ENCODE data around the gene IGFBP5.

- TF ChIP-seq MAX (IDR thresholded peaks at IDR 0.05): no peak
- no peak for TF ChIP-seq CEBPB (IDR thresholded peaks at IDR 0.05; ENCODE audit: low read depth)
- TF ChIP-seq POLR2AphosphoS5 (IDR thresholded peaks at IDR 0.05; ENCODE audit: low read depth, low read length): no peak
- TF ChIP-seq CTCF (IDR thresholded peaks at IDR 0.05 in 2 of 3, conservative IDR thresholded peaks at IDR 0.05 in 1 of 3; ENCODE audit: borderline replicate concordance in 1 of 3, insufficient read depth in 1 of 3, low read depth in 2 of 3, low read length in 2 of 3): no peak
These were observed 22.3 kb downstream of the IGFBP5 start for GRCh38 chr2:216673021-216673420.
